GM18505 (cell line): Measurements from ENCODE around the gene FUT3.
"Not testable (repeated sequence)": the region's sequence is repeated elsewhere in the genome, so short reads cannot be mapped to it uniquely, and the experiment has no call there.

Experiments used
- ATAC-seq: cut with Tn5 transposase; IDR thresholded peaks from one replicate; pipeline ENCODE4 v1.9.1; 2021; ENCODE audit not compliant: unreplicated experiment
- POLR2A ChIP-seq: IDR thresholded peaks from 4 replicates; pipeline ENCODE4 v1.6.1; 2011; ENCODE audit warnings: borderline replicate concordance; ENCODE audit not compliant: insufficient read depth, insufficient read length; ENCODE audit errors: extremely low read depth

Gene FUT3

GRCh38 chr19:5873617-5874199 is 22.5 kb upstream of the FUT3 start:
- no peak for ATAC-seq
- no peak for TF ChIP-seq POLR2A

GRCh38 chr19:5870986-5871394 is 19.7 kb upstream of the FUT3 start:
- no peak for ATAC-seq
- no peak for TF ChIP-seq POLR2A

- no peak for ATAC-seq
- no peak for TF ChIP-seq POLR2A
Observed at GRCh38 chr19:5867201-5868136, 16.2 kb upstream of the FUT3 start.

- no peak for TF ChIP-seq POLR2A
- no peak for ATAC-seq
Observed at GRCh38 chr19:5865772-5866171, 14.5 kb upstream of the FUT3 start.

GRCh38 chr19:5864725-5865486 is 13.7 kb upstream of the FUT3 start:
- TF ChIP-seq POLR2A = no peak
- ATAC-seq = no peak

GRCh38 chr19:5864013-5864720 is 12.9 kb upstream of the FUT3 start:
- no peak for TF ChIP-seq POLR2A
- ATAC-seq = no peak

DNA sequence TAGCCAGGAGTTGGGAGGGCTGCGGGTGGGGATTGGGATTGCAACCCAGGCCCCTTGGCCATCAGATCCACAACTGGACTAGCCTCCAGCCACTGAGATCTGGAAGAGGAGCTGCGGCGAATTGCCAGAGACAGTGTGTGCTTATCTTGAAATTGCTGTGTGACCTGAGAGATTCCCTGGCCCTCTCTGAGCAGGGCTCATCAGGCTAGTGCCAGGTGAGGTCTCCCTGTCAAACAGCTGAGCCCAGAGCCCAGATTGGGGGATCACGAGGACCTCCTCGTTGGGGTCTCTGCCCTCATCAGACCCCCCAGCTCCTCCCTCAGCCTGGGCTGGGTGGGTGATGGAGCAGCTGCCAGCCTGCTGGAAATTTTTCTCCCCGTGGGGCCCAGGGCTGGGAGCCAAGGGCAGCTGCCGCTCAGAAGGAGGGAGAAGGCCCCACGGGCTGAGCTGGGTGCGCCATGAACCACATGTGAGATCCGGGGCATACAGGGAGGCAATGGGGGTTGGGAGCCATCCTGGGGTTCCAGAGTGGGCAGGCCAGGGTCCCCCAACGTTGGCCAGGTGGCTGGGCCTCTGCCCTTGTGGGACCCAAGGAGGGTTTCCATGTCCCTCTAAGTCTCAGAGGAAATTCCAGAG is 11.9 kb upstream of the FUT3 start:
- no peak for ATAC-seq
- TF ChIP-seq POLR2A = no peak

GRCh38 chr19:5857203-5858081 is 6.2 kb upstream of the FUT3 start:
- TF ChIP-seq POLR2A = no peak
- no peak for ATAC-seq

DNA sequence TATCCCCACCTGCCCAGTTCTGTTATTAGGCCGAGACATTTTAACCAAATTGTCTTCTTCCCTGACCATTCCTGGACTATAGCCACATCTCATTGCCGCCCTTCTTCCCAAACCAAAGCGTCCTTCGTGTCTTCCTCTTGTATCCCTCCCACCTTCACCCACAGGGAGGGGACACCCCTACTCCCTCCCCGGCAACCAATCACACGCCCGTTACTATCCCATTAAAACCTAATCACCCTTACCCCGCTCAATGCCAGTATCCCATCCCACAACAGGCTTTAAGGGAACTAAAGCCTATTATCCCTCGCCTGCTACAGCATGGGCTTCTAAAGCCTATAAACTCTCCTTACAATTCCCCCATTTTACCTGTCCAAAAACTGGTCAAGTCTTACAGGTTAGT is 3.9 kb upstream of the FUT3 start:
- ATAC-seq = not testable (repeated sequence)

- ATAC-seq = not testable (repeated sequence)
Observed at GRCh38 chr19:5854121-5854520, 2.9 kb upstream of the FUT3 start.

GRCh38 chr19:5850743-5851293 is 431 bp downstream of the FUT3 start:
- TF ChIP-seq POLR2A = no peak
- no peak for ATAC-seq

GRCh38 chr19:5850189-5850588 is 1.1 kb downstream of the FUT3 start:
- no peak for ATAC-seq
- TF ChIP-seq POLR2A = no peak

- not testable (repeated sequence) for ATAC-seq
Observed at GRCh38 chr19:5848621-5849020, 2.6 kb downstream of the FUT3 start.

DNA sequence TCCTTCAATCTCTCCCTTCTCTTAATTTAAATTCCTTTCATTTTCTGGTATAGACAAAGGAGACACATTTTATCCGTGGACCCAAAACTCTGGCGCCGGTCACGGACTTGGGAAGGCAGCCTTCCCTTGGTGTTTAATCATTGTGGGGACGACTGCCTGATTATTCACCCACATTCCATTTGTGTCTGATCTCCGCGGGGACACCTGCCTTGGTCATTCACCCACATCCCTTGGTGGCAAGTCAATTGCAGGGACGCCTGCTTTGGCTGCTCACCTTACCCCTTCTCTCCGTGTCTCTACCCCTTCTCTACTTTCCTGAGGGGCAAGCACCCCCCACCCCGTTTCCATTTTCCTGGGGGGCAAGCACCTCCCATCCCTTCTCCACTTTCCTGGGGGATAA is 3.4 kb downstream of the FUT3 start:
- ATAC-seq = not testable (repeated sequence)
